NCI-H187 (cell line): ENCODE results near the gene SMG9.
"Not testable (repeated sequence)": the region's sequence is repeated elsewhere in the genome, so short reads cannot be mapped to it uniquely, and the experiment has no call there.

Source experiments
- DNase-seq, 2 experiments: peaks; one replicate each; lab custom pipeline; 2025; lab: John Stamatoyannopoulos, UW

The SMG9 gene

GRCh38 chr19:43779820-43780219, 25.1 kb upstream of the SMG9 start:
- no peak for DNase-seq

- DNase-seq = no peak
Measured at GRCh38 chr19:43779147-43779819, 24.5 kb upstream of the SMG9 start.

DNA sequence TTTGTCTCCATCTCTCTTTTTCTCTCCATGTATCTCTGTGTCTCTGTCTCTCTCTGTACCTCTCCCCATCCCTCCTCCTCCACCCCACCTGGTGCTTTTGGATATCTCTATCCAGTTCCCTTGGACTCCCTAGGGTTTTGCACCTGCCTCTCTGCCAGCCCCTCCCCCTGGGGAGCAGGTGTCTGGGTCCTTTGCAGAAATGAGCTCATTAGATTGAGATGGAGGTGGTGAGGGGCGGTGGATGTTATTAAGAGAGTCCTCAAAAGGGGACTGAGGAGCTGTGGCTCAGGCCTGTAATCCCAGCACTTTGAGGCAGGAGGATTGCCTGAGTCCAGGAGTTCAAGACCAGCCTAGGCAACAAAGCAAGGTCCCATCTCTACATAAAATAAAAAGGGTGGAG, 23.9 kb upstream of the SMG9 start:
- DNase-seq = peak; percentile 40 to 69

- DNase-seq = no peak
Measured at GRCh38 chr19:43777163-43777695, 22.5 kb upstream of the SMG9 start.

DNA sequence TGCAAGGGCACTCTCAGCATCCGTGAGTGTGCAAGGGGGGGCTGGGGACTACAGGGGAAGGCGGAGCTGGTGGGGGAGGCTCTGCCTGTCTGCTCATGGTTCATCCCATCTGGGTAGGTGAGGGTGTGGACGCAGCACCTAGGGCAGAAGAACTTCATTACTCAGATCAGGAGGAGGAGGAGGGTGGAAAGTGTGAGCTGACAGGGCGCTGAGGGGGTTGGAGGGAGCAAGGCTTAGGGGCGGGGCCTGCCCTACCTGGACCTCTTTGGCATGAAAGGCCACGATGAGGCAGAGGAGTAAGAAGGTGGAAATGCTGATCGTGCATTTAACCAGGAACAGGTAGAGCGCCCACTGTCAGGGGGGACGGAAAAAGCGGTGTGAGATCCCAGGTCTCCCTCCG, 21.5 kb upstream of the SMG9 start:
- no peak for DNase-seq

- no peak for DNase-seq
Measured at GRCh38 chr19:43775299-43775890, 20.6 kb upstream of the SMG9 start.

DNA sequence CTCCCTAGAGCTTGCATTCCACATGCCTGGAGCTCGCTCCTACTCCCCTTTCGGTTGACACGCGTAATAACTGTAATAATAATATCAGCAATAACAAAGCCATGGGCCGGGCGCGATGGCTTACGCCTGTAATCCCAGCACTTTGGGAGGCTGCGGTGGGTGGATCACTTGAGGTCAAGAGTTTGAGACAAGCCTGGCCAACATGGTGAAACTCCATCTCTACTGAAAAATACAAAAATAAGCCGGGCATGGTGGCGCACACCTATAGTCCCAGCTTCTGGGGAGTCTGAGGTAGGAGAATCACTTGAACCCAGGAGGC, 20.1 kb upstream of the SMG9 start:
- not testable (repeated sequence) for DNase-seq

GRCh38 chr19:43774103-43774939, 19.6 kb upstream of the SMG9 start:
- no peak for DNase-seq

- no peak for DNase-seq
Measured at GRCh38 chr19:43773725-43774102, 19.0 kb upstream of the SMG9 start.

DNA sequence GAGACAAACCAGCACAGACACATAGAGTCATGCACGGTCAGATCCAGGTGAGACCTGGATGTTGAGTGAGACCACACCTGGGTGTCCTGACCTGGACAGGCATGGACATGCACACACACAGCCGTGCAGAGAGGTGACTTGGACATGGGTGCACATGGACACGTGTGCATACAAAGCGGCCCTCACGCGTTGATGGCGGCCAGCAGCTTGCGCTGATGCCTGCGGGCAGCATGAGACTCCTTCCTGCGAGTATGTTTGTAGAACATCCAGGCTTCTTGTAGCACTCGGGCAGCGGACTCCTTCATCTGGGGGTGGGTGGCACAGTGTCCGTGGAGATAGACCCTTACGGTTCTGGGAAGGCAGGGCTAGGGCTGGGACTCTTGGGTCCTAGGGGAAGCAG, 14.5 kb upstream of the SMG9 start:
- no peak for DNase-seq

GRCh38 chr19:43768273-43769050, 13.7 kb upstream of the SMG9 start:
- DNase-seq = no peak

- DNase-seq = no peak
Measured at GRCh38 chr19:43767818-43768217, 13.1 kb upstream of the SMG9 start.

DNA sequence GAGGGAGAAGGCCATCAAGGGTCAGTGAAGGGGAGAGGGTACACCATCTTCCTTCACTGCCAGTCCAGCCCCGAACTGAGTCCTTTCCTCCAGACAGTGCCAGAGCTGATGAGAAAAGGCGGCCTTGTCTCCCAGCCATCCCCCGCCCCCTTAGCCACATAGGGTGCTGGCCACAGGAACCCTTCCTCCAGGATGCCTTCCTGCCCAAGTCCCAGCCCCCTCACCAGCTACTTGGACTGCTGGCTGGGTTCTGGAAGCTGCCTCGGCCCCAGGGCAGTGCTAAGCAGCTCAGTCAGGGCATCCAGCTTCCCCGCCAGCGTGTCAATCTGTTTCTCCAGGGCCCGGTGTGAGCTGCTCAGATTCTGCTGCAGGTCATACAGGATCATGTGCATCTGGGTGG, 12.6 kb upstream of the SMG9 start:
- no peak for DNase-seq

GRCh38 chr19:43766755-43767043, 11.9 kb upstream of the SMG9 start:
- no peak for DNase-seq

- no peak for DNase-seq
Measured at GRCh38 chr19:43765109-43765876, 10.5 kb upstream of the SMG9 start.

GRCh38 chr19:43764684-43765083, 9.9 kb upstream of the SMG9 start:
- not testable (repeated sequence) for DNase-seq

GRCh38 chr19:43763473-43763939, 8.7 kb upstream of the SMG9 start:
- DNase-seq = no peak

GRCh38 chr19:43762814-43763213, 8.1 kb upstream of the SMG9 start:
- DNase-seq = no peak

DNA sequence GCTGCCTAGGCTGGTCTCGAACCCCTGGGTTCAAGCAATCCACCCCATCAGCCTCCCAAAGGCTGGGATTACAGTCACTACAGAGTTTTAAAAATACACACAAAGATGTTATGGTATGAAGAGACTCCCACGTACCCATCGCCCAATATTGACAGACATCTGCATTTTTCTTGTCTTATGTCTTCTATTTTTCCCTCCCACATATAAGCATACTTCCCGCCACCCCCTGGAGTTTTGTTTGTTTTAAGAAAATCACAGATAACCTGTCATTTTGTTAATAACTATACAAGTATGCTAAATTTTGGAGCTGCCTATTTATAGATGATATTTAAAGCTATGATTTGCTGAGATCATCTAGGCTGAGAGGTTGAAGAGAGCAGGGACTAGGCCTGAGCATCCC, 6.2 kb upstream of the SMG9 start:
- no peak for DNase-seq

DNA sequence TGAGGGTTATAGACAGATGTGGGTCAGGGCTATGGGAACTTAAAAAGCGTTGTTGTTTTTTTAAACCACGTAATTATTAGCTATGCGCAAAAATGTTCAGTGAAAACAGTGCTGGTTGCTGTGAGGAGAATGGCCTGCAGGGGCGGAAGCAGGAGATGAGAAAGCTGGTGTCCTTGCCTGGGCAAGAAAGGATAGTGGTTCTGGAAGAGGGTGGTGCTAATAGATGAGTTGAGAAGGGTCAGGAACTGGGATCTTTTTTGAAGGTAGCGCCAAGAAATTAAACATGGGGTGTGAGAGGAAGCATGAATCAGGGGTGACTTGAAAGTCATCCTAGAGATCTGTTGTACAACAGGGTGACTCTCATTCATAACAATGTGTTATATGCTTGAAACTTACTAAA, 4.8 kb upstream of the SMG9 start:
- no peak for DNase-seq

DNA sequence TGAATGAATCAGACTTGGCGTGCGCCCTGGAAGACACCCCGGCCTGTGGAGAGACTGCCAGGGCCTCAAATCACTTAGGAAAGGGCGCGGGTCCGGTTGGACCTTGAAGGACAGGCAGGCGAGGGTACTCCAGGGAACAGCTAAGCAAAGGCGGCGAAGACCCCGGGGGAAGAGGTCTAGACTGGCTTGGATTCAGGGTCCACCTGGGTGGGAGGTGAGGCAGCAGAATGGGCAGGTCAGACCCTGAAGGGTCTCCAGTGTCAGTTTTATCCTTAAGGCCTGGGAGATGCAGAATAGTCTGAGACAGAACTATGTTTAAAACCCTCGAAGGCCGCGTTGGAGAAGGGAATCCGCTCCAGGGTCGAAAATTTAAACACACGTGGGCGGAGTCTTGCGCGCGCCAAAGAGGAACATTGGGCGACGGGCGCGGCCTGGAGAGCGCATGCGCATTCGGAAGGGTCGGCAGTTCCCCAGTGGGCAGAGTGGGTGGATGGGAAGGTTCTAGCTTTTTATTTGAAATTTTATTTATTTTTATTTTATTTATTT, 567 bp upstream of the SMG9 start:
- peak; percentile 69 to 81 for DNase-seq

DNA sequence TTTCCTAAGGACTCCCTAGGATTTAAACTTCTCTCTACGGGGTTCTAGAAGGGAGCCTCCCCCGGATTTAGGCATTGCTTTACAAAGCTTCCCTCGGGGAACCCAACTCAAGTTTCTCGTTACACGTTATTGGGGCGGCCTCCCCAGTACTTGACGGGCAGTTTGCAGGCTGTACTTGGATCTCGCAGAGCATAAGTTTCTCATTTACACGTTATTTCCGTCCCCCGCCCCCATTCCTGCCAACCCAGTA, 584 bp downstream of the SMG9 start:
- peak in 1 of 2 experiments; percentile 50 for DNase-seq
